Upper lobe of left lung (tissue), 6 donors: ENCODE measurements around the gene HOXC5. TPM values are rescaled to one million over a fixed set of nuclear protein-coding genes. Genes with fewer than 3 reads are reported as not detected.
A peak's percentile ranks its signal among the peaks of the same experiment; 100 is the strongest.

Experiments
- ATAC-seq, 2 donors: fragments of 200-7000 bp; cut with Tn5 transposase; one replicate each; pipeline ENCODE4 v1.9.1; 2022; ENCODE audit warnings: mild to moderate bottlenecking in 2 of 2, moderate library complexity in 2 of 2; ENCODE audit not compliant: low FRiP score in 2 of 2
- DNase-seq, 2 donors: peaks; one replicate each; pipeline ENCODE4 v3.0.0-alpha.2; 2019 to 2020
- H3K27ac ChIP-seq, 4 donors: fragments of 200-600 bp; sonication (generic); one replicate each; pipeline ENCODE4 v1.5.1; 2016 to 2019
- H3K27me3 ChIP-seq, 4 donors: fragments of 200-600 bp; sonication (generic); one replicate each; pipeline ENCODE4 v1.5.1; 2017 to 2019
- H3K36me3 ChIP-seq, 4 donors: fragments of 200-600 bp; sonication (generic); one replicate each; pipeline ENCODE4 v1.5.1; 2016 to 2019
- H3K4me1 ChIP-seq, 4 donors: fragments of 200-600 bp; sonication (generic); one replicate each; pipeline ENCODE4 v1.5.1; 2018 to 2019
- H3K4me3 ChIP-seq, 4 donors: fragments of 200-600 bp; sonication (generic); one replicate each; pipeline ENCODE4 v1.5.1; 2017 to 2019; ENCODE audit warnings: mild to moderate bottlenecking in 2 of 4, moderate library complexity in 1 of 4
- H3K9me3 ChIP-seq, 4 donors: fragments of 200-600 bp; sonication (generic); one replicate each; pipeline ENCODE4 v1.5.1; 2018 to 2019
- EP300 ChIP-seq, 4 donors: sonication (generic); formaldehyde crosslinking; IDR thresholded peaks; one replicate each; pipeline ENCODE4 v1.5.1; 2017; ENCODE audit warnings: antibody characterized with exemption in 4 of 4, control low read depth in 2 of 4
- POLR2A ChIP-seq, 4 donors: fragments of 450-650 bp; IDR thresholded peaks; one replicate each; pipeline ENCODE4 v1.5.1; 2016 to 2017; ENCODE audit warnings: antibody characterized with exemption in 4 of 4, mild to moderate bottlenecking in 2 of 4
- POLR2AphosphoS5 ChIP-seq, 2 donors: sonication (generic); formaldehyde crosslinking; IDR thresholded peaks; one replicate each; pipeline ENCODE4 v1.5.1; 2017; ENCODE audit warnings: antibody characterized with exemption in 2 of 2
- WGBS, 2 donors: methylation state at CpG; one replicate each; pipeline ENCODE4 v1.1.5; 2017 to 2018; 5-methylcytosine and 5-hydroxymethylcytosine counted together
- small RNA-seq, 4 donors: library from RNA; depleted of rRNA; stranded (forward); fragments of <200 nt; gene quantifications; one replicate each; pipeline ENCODE3, GENCODE V24; 2016
- total RNA-seq, 6 donors: library from RNA; depleted of rRNA in 4 of 6; stranded (reverse); fragments of >200 nt in 4 of 6; gene quantifications; one replicate each; pipeline versions ENCODE4 v1.1.0 to v1.2.1, GENCODE V29; 2016 to 2021
- TF ChIP-seq, protein P1 (sequence below), 6 experiments: fragments of 450-650 bp in 4 of 6; fragments of 200-600 bp in 2 of 6; sonication (generic) in 2 of 6; IDR thresholded peaks; one replicate each; pipeline ENCODE4 v1.5.1; 2016 to 2019; ENCODE audit warnings: antibody characterized with exemption in 6 of 6
- donor health status: DM: no; HTN: no; CAD: no; lungs with moderate emphysema.
- donor health status: DM: no; HTN: yes; CAD: no; lungs with severe emphysema.

The HOXC5 gene
- total RNA-seq, 6 donors from 2014 or later, result 0.11 to 0.22 (median 0.17) TPM; not detected in 3

DNA sequence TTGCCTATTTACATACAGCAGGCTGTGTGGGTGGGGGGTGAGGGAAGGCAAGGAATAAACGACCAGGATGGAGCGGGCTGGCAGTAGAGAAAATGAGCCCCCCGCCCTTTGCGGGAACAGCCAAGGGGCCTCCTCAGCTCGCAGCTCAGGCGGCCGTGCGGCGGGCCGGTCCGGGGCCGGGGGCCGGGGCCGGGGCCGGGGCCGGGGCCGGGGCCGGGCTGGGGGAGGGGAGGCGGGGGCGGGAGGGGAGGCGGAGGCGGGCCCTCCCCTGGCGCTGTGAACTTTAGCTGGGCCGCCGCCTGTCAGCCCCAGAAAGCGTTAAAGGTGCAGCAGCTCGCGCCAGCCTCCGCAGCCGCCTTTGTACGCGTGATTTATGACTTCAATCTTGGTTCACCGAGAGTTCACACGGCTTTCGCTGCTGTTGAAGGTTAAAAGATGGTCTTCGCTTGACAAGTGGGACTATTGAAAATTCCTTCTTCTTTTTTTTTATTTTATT, 49.6 kb downstream of the HOXC5 start:
- Histone ChIP-seq H3K9me3 (no peaks in the 10 kb centered on the region), H3K27me3 (peaks cover 0 to 7% (median 2%) of the 10 kb centered on the region in 4 donors), H3K27ac (no peak overlapping the region), H3K36me3 (no peaks in the 10 kb centered on the region), H3K4me1 (peaks cover 0 to 4% (median 2%) of the 10 kb centered on the region in 4 donors), H3K4me3 (peak overlapping the region in 2 of 4 donors; percentile 5 to 28)
- TF ChIP-seq POLR2AphosphoS5 (IDR thresholded peaks at IDR 0.05) (no peak), POLR2A (IDR thresholded peaks at IDR 0.05) (no peak), EP300 (IDR thresholded peaks at IDR 0.05) (no peak)
- TF ChIP-seq, protein P1, sequence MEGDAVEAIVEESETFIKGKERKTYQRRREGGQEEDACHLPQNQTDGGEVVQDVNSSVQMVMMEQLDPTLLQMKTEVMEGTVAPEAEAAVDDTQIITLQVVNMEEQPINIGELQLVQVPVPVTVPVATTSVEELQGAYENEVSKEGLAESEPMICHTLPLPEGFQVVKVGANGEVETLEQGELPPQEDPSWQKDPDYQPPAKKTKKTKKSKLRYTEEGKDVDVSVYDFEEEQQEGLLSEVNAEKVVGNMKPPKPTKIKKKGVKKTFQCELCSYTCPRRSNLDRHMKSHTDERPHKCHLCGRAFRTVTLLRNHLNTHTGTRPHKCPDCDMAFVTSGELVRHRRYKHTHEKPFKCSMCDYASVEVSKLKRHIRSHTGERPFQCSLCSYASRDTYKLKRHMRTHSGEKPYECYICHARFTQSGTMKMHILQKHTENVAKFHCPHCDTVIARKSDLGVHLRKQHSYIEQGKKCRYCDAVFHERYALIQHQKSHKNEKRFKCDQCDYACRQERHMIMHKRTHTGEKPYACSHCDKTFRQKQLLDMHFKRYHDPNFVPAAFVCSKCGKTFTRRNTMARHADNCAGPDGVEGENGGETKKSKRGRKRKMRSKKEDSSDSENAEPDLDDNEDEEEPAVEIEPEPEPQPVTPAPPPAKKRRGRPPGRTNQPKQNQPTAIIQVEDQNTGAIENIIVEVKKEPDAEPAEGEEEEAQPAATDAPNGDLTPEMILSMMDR (IDR thresholded peaks at IDR 0.05), result no peak
- 0 to 10% methylated on average over 14 to 17 of the region's 36 CpGs for WGBS, 2 donors
- DNase-seq, result peak in 1 of 2 donors; percentile 78
- no peak for ATAC-seq

Small RNA genes lying within 50 kb of the gene (small RNA-seq; reads per million reads assigned to genes)
- 0 reads per million in 4 donors for gene HOXC5
- gene MIR196A2, result 0.12 to 4.6 (median 0.67) reads per million in 4 donors
- 0 to 0.44 (median 0.09) reads per million in 4 donors for gene MIR615

Other genes with a start within 250 kb of the HOXC5 start
- not detected for gene HOXC13, start 94.2 kb upstream of the HOXC5 start, total RNA-seq
- gene HOXC12, start 78.1 kb upstream of the HOXC5 start, total RNA-seq, result not detected
- not detected for gene HOXC11, start 59.9 kb upstream of the HOXC5 start, total RNA-seq
- gene HOTAIR, start 58.1 kb upstream of the HOXC5 start, total RNA-seq, result not detected
- not detected for gene HOXC10, start 47.9 kb upstream of the HOXC5 start, total RNA-seq
- gene HOXC9, start 32.9 kb upstream of the HOXC5 start, total RNA-seq, result under 1 TPM in 2 of 6 donors, not detected in 4; 0.17 to 0.23 TPM
- not detected for gene HOXC8, start 24.1 kb upstream of the HOXC5 start, total RNA-seq
- under 1 TPM in 2 of 6 donors, not detected in 4; 0.40 to 0.92 TPM for gene HOXC6, start 4.6 kb upstream of the HOXC5 start, total RNA-seq
- 1 to 10 TPM in 1 of 6 donors, under 1 TPM in 2, not detected in 3; 0.40 to 1.0 (median 0.59) TPM for gene HOXC4, start 20.8 kb downstream of the HOXC5 start, total RNA-seq
- 10 to 100 TPM; 19.8 to 54.5 (median 28.6) TPM for gene SMUG1, start 155.9 kb downstream of the HOXC5 start, total RNA-seq
- gene CBX5, start 247.1 kb downstream of the HOXC5 start, total RNA-seq, result 10 to 100 TPM; 15.5 to 48.2 (median 36.1) TPM
- 100 to 1,000 TPM; 255 to 870 (median 475) TPM for gene HNRNPA1, start 247.7 kb downstream of the HOXC5 start, total RNA-seq